DMS114 treated with DMSO at 0.1 percent for 48 hours (cell line): ENCODE data around the gene AIP.
"Not testable (repeated sequence)": the region's sequence is repeated elsewhere in the genome, so short reads cannot be mapped to it uniquely, and the experiment has no call there.

Experiments used
- DNase-seq: peaks from one replicate; lab custom pipeline; 2025; ENCODE audit not compliant: unreplicated experiment; lab: John Stamatoyannopoulos, UW

AIP gene

DNA sequence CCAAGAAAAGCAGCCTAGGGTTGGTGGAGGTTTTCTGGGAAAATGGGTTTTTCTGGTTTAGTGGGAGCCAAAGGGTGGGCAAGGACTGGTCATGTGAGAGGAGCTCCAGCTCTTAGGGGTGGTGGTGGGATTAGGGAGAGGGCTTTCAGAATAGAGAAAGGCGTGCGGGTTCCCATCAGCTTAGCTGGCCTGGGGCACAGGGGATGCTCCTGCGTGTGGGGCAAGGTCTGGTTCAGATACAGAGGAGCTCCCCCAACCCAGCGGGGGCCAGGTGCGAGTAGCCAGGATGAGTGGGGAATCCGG lies 14.4 kb upstream of the AIP start:
- DNase-seq = no peak

GRCh38 chr11:67468759-67469507 lies 13.9 kb upstream of the AIP start, which contains the start of gene TMEM134:
Gene TMEM134, minus strand, starts transcription at chr11:67469251. Its CDS starts 59 bp downstream, at chr11:67469192.
- DNase-seq = peak; percentile 89

GRCh38 chr11:67469508-67469811 lies 13.4 kb upstream of the AIP start:
- DNase-seq = no peak

GRCh38 chr11:67470337-67471002 lies 12.4 kb upstream of the AIP start:
- no peak for DNase-seq

DNA sequence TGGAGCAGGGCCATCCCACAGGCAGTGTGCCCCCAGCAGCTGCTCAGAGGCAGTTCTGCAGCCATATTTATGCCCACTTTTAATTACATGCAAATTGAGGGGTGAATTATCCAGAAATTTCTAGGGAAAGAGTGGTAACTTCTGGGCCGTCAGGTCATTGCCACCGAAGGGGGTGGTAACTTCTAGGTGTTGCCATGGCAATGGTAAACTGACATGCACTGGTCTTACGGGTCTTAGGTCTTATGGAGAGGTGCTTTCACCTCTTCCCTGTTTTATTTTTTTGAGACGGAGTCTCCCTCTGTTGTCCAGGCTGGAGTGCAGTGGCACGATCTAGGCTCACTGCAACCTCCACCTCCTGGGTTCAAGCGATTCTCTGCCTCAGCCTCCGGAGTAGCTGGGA lies 9.9 kb upstream of the AIP start:
- DNase-seq = no peak

DNA sequence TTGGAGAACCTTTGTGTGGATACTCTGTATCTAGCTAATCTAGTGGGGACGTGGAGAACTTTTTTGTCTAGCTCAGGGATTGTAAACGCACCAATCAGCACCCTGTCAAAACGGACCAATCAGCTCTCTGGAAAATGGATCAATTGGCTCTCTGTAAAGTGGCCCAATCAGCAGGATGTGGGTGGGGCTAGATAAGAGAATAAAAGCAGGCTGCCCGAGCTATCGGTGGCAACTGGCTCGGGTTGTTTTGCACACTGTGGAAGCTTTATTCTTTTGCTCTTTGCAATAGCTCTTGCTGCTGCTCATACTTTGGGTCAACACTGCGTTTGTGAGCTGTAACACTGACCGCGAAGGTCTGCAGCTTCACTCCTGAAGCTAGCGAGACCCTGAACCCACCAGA lies 6.1 kb upstream of the AIP start:
- DNase-seq = not testable (repeated sequence)

- not testable (repeated sequence) for DNase-seq
These were observed 5.3 kb upstream of the AIP start for GRCh38 chr11:67477344-67478050.

DNA sequence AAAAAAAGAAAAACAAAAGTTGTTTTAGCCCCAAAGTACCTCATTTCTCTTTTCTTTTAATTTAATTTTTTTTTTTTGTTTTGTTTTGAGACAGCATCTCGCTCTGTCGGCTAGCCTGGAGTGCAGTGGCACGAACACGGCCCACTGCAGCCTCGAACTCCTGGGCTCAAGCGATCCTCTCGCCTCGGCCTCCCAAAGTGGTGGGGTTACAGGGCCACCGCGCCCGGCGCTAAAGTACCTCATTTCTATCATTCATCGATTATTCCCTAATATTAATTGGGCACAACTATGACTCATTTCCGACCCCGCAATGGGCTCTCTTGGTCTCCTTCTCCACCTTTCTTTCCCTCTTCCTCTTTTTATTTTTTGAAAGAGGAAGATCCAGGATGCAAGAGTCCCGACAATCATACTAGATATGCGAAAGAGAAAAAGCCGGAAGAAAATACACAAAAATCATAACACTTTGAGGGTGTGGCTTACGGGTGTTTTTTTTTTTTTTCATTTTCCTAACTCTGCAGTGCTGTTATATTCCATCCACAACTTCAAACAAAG lies 475 bp upstream of the AIP start:
- no peak for DNase-seq

- no peak for DNase-seq
These were observed 1.2 kb downstream of the AIP start for GRCh38 chr11:67483831-67484665.

GRCh38 chr11:67484847-67485311 lies 2.1 kb downstream of the AIP start:
- DNase-seq = no peak

DNA sequence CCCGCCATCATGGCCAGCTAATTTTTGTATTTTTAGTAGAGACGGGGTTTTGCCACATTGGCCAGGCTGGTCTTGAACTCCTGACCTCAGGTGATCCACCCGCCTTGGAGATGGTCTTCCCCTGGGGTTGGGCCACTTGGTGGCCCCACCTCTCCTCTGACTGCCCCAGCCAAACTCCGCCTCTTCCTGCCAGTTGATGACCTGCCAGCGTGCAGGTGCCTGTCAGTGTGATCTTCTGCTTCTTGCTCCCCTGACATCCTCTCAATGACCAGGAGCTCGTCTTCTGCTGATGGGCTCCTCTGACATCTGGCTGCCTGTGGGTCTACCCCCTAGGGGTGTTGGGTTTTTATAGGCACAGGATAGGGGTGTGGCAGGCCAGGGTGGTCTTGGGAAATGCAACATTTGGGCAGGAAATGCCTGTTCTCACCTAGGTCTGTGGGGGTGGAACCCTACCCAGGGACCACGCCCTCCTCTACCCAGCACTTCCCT lies 3.1 kb downstream of the AIP start:
- DNase-seq = not testable (repeated sequence)

- DNase-seq = no peak
These were observed 3.8 kb downstream of the AIP start for GRCh38 chr11:67486481-67487195.

GRCh38 chr11:67489203-67489884 lies 6.5 kb downstream of the AIP start:
- no peak for DNase-seq

GRCh38 chr11:67489885-67490726 lies 7.3 kb downstream of the AIP start:
- no peak for DNase-seq

DNA sequence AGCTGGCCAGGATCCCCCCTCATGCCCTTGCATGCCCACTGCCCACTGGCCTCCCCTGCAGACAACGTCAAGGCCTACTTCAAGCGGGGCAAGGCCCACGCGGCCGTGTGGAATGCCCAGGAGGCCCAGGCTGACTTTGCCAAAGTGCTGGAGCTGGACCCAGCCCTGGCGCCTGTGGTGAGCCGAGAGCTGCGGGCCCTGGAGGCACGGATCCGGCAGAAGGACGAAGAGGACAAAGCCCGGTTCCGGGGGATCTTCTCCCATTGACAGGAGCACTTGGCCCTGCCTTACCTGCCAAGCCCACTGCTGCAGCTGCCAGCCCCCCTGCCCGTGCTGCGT lies 7.9 kb downstream of the AIP start:
- no peak for DNase-seq

DNA sequence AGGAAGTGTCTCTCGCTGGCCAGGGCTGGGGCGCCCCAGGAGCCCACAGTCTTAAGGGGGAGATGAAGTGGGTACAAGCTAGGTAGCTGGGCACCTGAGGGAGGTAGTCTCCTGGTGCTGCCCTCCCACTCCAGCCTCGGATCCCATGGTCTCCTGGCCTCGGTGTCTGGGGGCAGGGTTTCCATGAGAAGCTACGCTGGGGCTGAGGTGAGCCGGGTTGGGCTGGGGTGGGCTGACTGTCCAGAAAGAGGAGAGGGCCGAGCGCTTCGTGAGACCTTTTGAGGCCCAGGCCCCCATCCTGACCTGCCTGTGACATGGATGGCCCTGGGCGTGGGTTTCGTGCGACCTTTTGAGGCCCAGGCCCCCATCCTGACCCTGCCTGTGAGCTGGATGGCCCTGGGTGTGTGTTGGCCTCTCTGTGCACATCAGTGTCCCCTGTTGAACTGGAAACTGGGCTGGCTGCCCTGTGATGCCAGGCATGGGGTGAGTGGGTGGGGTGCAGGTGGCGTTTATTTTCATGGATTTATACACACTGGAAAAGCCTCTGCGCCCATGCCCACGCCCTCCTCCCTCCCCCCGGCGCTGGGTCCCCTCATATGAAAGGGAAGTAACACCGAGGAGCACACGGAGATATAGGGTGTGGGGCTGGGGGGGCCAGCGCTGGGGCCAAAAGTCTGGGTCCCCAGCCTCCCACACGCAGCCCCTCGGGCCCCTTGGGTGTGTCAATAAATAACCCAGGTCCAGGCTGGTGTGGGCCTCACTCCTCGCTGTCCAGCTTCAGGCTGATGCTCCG lies 8.6 kb downstream of the AIP start:
- DNase-seq = no peak

DNA sequence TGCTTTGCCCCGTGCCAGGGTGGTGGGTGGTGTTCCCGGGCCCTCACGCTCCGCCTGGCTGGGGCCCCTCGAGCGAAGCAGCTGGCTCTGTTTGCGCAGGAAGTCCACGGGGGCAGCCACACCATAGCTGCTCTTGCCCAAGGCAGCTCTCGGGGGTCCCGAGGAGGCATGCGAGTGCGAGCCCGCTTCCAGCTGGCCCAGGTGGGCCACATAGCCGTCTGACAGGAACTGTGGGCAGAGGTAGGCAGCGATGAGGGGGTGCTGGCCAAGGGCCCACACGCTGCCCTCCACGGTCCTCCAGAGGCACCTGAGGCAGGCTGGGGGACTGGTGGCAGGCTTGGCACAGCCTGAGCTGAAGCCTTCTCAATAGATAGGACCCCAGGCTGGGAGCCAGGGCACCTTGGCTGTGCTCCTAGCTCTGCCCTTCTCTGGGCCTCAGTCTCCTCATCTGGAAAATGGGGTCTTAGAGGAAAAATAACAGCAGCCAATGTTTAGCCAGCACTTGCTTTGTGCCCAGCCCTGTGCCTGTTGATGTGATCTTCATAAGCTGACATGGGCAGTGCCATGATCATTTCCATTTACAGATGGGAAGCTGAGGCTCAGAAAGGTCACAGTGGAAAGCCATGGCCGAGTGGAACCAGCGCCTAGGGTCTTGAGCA lies 9.4 kb downstream of the AIP start:
- DNase-seq = no peak
